ENCODE data around the gene ADAMTSL3.
"Not testable (repeated sequence)": the region's sequence is repeated elsewhere in the genome, so short reads cannot be mapped to it uniquely, and the experiment has no call there.

The ADAMTSL3 gene

GRCh38 chr15:84034578-84035398 is 380.9 kb downstream of the ADAMTSL3 start:
- no peak for TF ChIP-seq CTCF (IDR thresholded peaks at IDR 0.05)

GRCh38 chr15:84035399-84035766 is 381.5 kb downstream of the ADAMTSL3 start:
- no peak for TF ChIP-seq CTCF (IDR thresholded peaks at IDR 0.05)
- H3K9me3 ChIP-seq (ENCODE audit: control insufficient read depth, low read length) = no peaks in the 10 kb centered on the region
- H2AFZ ChIP-seq = no peak overlapping the region
- no peak overlapping the region for H3K4me2 ChIP-seq (ENCODE audit: low read length)
- H3K4me3 ChIP-seq (ENCODE audit: low read depth, low read length) = no peak overlapping the region
- H3K9ac ChIP-seq = no peak overlapping the region
- H3K4me1 ChIP-seq = no peaks in the 10 kb centered on the region
- no peak overlapping the region for H3K27ac ChIP-seq
- H3K36me3 ChIP-seq (ENCODE audit: control insufficient read depth, insufficient read depth, low read length) = no peaks in the 10 kb centered on the region
- H3K27me3 ChIP-seq (ENCODE audit: control insufficient read depth, insufficient read depth, low read length) = no peaks in the 10 kb centered on the region
- no peaks in the 10 kb centered on the region for H3K79me2 ChIP-seq

More at GRCh38 chr15:84034578-84035398, 380.9 kb downstream of the ADAMTSL3 start:
- Histone ChIP-seq H3K4me1 (no peaks in the 10 kb centered on the region), H3K9me3 (ENCODE audit: control insufficient read depth, low read length) (no peaks in the 10 kb centered on the region), H3K79me2 (no peaks in the 10 kb centered on the region), H2AFZ (no peak overlapping the region), H3K9ac (no peak overlapping the region), H3K27me3 (ENCODE audit: control insufficient read depth, insufficient read depth, low read length) (no peaks in the 10 kb centered on the region), H3K36me3 (ENCODE audit: control insufficient read depth, insufficient read depth, low read length) (no peaks in the 10 kb centered on the region), H3K4me3 (ENCODE audit: low read depth, low read length) (no peak overlapping the region), H3K4me2 (ENCODE audit: low read length) (no peak overlapping the region), H3K27ac (no peak overlapping the region)

GRCh38 chr15:84037301-84037700 is 383.4 kb downstream of the ADAMTSL3 start:
- TF ChIP-seq CTCF (IDR thresholded peaks at IDR 0.05) = no peak

GRCh38 chr15:84042434-84043056 is 388.6 kb downstream of the ADAMTSL3 start:
- not testable (repeated sequence) for H3K9ac ChIP-seq; H3K4me3 ChIP-seq (ENCODE audit: low read depth, low read length); H3K27me3 ChIP-seq (ENCODE audit: control insufficient read depth, insufficient read depth, low read length); H3K79me2 ChIP-seq; H3K4me2 ChIP-seq (ENCODE audit: low read length); H3K36me3 ChIP-seq (ENCODE audit: control insufficient read depth, insufficient read depth, low read length); H3K27ac ChIP-seq; H2AFZ ChIP-seq; H3K9me3 ChIP-seq (ENCODE audit: control insufficient read depth, low read length); H3K4me1 ChIP-seq

More at GRCh38 chr15:84037301-84037700, 383.4 kb downstream of the ADAMTSL3 start:
- Histone ChIP-seq H3K79me2 (no peaks in the 10 kb centered on the region), H3K4me3 (ENCODE audit: low read depth, low read length) (no peak overlapping the region), H3K4me2 (ENCODE audit: low read length) (no peak overlapping the region), H3K27ac (no peak overlapping the region), H3K9me3 (ENCODE audit: control insufficient read depth, low read length) (no peaks in the 10 kb centered on the region), H3K9ac (no peak overlapping the region), H2AFZ (no peak overlapping the region), H3K4me1 (no peaks in the 10 kb centered on the region), H3K36me3 (ENCODE audit: control insufficient read depth, insufficient read depth, low read length) (no peaks in the 10 kb centered on the region), H3K27me3 (ENCODE audit: control insufficient read depth, insufficient read depth, low read length) (no peaks in the 10 kb centered on the region)

GRCh38 chr15:84046064-84046637 is 392.2 kb downstream of the ADAMTSL3 start:
- Histone ChIP-seq H3K4me1 (no peaks in the 10 kb centered on the region), H3K4me2 (ENCODE audit: low read length) (no peak overlapping the region), H3K9ac (no peak overlapping the region), H2AFZ (no peak overlapping the region), H3K27me3 (ENCODE audit: control insufficient read depth, insufficient read depth, low read length) (no peaks in the 10 kb centered on the region), H3K4me3 (ENCODE audit: low read depth, low read length) (no peak overlapping the region), H3K36me3 (ENCODE audit: control insufficient read depth, insufficient read depth, low read length) (no peaks in the 10 kb centered on the region), H3K9me3 (ENCODE audit: control insufficient read depth, low read length) (no peaks in the 10 kb centered on the region), H3K27ac (no peak overlapping the region), H3K79me2 (no peaks in the 10 kb centered on the region)
- no peak for TF ChIP-seq CTCF (IDR thresholded peaks at IDR 0.05)

- H3K36me3 ChIP-seq (ENCODE audit: control insufficient read depth, insufficient read depth, low read length); H3K9ac ChIP-seq; H3K9me3 ChIP-seq (ENCODE audit: control insufficient read depth, low read length); H3K4me1 ChIP-seq; H3K27me3 ChIP-seq (ENCODE audit: control insufficient read depth, insufficient read depth, low read length); H3K4me2 ChIP-seq (ENCODE audit: low read length); H2AFZ ChIP-seq; H3K4me3 ChIP-seq (ENCODE audit: low read depth, low read length); H3K79me2 ChIP-seq; H3K27ac ChIP-seq: not testable (repeated sequence)
Observed at GRCh38 chr15:84049480-84049879, 395.6 kb downstream of the ADAMTSL3 start.
